Measurements from ENCODE around the gene ZNF19. TPM values are rescaled to one million over a fixed set of nuclear protein-coding genes. Genes with fewer than 3 reads are reported as not detected.
A peak's percentile ranks its signal among the peaks of the same experiment; 100 is the strongest.

ZNF19 gene
- total and polyA plus RNA-seq, 9 of the 15 experiments (the other 6 are each of a cell fraction or from before 2014, with no cell fraction given), result 1.2 to 2.8 (median 1.8) TPM

DNA sequence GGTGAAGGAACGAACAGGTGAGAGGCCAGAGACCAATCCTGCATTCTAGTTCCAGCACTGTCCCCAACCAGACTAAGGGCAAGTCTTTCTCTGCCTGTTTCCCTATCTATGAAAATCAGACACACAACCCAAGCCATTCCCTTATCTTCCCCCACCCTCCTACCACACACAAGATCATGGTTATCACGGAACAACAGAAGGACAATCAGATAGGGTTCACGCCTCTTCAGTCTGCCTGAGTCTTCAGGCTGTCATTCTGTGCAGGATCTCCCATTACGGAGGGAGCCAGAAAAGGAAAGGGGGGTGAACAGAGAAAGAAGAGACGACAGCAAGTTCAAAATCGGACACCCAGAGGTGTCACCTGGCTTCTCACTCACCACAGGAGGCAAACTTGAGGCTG lies 58.4 kb downstream of the ZNF19 start (continued):
- TF ChIP-seq, protein P1, sequence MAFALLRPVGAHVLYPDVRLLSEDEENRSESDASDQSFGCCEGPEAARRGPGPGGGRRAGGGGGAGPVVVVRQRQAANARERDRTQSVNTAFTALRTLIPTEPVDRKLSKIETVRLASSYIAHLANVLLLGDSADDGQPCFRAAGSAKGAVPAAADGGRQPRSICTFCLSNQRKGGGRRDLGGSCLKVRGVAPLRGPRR (CRISPR knock-in tag; IDR thresholded peaks at IDR 0.05), result no peak
- TF ChIP-seq GABPB2 (CRISPR knock-in tag; conservative IDR thresholded peaks at IDR 0.05), result no peak
- TF ChIP-seq CHD1 (IDR thresholded peaks at IDR 0.05; ENCODE audit: low read length), result no peak
- TF ChIP-seq CCNT2 (IDR thresholded peaks at IDR 0.05; ENCODE audit: borderline replicate concordance, extremely low read depth, insufficient read length, low read depth, low read length), result peak; percentile 94
- TF ChIP-seq, protein P2, sequence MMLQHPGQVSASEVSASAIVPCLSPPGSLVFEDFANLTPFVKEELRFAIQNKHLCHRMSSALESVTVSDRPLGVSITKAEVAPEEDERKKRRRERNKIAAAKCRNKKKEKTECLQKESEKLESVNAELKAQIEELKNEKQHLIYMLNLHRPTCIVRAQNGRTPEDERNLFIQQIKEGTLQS (IDR thresholded peaks at IDR 0.05), result no peak
- TF ChIP-seq, protein P2 (CRISPR knock-in tag; conservative IDR thresholded peaks at IDR 0.05), result no peak
- TF ChIP-seq, protein P3, sequence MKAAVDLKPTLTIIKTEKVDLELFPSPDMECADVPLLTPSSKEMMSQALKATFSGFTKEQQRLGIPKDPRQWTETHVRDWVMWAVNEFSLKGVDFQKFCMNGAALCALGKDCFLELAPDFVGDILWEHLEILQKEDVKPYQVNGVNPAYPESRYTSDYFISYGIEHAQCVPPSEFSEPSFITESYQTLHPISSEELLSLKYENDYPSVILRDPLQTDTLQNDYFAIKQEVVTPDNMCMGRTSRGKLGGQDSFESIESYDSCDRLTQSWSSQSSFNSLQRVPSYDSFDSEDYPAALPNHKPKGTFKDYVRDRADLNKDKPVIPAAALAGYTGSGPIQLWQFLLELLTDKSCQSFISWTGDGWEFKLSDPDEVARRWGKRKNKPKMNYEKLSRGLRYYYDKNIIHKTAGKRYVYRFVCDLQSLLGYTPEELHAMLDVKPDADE (conservative IDR thresholded peaks at IDR 0.05; ENCODE audit: control insufficient read depth, low read depth, low read length), result no peak
- TF ChIP-seq CBX2 (IDR thresholded peaks at IDR 0.05; ENCODE audit: insufficient read depth, low read length, poor library complexity, severe bottlenecking), result no peak
- TF ChIP-seq, protein P4, sequence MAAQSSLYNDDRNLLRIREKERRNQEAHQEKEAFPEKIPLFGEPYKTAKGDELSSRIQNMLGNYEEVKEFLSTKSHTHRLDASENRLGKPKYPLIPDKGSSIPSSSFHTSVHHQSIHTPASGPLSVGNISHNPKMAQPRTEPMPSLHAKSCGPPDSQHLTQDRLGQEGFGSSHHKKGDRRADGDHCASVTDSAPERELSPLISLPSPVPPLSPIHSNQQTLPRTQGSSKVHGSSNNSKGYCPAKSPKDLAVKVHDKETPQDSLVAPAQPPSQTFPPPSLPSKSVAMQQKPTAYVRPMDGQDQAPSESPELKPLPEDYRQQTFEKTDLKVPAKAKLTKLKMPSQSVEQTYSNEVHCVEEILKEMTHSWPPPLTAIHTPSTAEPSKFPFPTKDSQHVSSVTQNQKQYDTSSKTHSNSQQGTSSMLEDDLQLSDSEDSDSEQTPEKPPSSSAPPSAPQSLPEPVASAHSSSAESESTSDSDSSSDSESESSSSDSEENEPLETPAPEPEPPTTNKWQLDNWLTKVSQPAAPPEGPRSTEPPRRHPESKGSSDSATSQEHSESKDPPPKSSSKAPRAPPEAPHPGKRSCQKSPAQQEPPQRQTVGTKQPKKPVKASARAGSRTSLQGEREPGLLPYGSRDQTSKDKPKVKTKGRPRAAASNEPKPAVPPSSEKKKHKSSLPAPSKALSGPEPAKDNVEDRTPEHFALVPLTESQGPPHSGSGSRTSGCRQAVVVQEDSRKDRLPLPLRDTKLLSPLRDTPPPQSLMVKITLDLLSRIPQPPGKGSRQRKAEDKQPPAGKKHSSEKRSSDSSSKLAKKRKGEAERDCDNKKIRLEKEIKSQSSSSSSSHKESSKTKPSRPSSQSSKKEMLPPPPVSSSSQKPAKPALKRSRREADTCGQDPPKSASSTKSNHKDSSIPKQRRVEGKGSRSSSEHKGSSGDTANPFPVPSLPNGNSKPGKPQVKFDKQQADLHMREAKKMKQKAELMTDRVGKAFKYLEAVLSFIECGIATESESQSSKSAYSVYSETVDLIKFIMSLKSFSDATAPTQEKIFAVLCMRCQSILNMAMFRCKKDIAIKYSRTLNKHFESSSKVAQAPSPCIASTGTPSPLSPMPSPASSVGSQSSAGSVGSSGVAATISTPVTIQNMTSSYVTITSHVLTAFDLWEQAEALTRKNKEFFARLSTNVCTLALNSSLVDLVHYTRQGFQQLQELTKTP (IDR thresholded peaks at IDR 0.05; ENCODE audit: low read depth in 1 of 2, partially characterized antibody in 2 of 2), result peak in 1 of 2 experiments; percentile 64
- TF ChIP-seq, protein P5, sequence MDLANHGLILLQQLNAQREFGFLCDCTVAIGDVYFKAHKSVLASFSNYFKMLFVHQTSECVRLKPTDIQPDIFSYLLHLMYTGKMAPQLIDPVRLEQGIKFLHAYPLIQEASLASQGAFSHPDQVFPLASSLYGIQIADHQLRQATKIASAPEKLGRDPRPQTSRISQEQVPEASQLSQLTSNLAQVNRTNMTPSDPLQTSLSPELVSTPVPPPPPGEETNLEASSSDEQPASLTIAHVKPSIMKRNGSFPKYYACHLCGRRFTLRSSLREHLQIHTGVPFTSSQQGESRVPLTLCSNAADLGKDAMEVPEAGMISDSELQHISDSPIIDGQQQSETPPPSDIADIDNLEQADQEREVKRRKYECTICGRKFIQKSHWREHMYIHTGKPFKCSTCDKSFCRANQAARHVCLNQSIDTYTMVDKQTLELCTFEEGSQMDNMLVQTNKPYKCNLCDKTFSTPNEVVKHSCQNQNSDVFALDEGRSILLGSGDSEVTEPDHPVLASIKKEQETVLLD (IDR thresholded peaks at IDR 0.05), result no peak
- no peak for TF ChIP-seq RHOXF2B (CRISPR knock-in tag; conservative IDR thresholded peaks at IDR 0.05)
- TF ChIP-seq ZNF239 (CRISPR knock-in tag; IDR thresholded peaks at IDR 0.05), result peak; percentile 10; the same call in 1 of the 2 replicates
- TF ChIP-seq, protein P6, sequence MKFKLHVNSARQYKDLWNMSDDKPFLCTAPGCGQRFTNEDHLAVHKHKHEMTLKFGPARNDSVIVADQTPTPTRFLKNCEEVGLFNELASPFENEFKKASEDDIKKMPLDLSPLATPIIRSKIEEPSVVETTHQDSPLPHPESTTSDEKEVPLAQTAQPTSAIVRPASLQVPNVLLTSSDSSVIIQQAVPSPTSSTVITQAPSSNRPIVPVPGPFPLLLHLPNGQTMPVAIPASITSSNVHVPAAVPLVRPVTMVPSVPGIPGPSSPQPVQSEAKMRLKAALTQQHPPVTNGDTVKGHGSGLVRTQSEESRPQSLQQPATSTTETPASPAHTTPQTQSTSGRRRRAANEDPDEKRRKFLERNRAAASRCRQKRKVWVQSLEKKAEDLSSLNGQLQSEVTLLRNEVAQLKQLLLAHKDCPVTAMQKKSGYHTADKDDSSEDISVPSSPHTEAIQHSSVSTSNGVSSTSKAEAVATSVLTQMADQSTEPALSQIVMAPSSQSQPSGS (CRISPR knock-in tag; IDR thresholded peaks at IDR 0.05), result no peak
- TF ChIP-seq, protein P7, sequence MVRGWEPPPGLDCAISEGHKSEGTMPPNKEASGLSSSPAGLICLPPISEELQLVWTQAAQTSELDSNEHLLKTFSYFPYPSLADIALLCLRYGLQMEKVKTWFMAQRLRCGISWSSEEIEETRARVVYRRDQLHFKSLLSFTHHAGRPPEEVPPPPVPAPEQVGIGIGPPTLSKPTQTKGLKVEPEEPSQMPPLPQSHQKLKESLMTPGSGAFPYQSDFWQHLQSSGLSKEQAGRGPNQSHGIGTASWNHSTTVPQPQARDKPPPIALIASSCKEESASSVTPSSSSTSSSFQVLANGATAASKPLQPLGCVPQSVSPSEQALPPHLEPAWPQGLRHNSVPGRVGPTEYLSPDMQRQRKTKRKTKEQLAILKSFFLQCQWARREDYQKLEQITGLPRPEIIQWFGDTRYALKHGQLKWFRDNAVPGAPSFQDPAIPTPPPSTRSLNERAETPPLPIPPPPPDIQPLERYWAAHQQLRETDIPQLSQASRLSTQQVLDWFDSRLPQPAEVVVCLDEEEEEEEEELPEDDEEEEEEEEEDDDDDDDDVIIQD (CRISPR knock-in tag; IDR thresholded peaks at IDR 0.05), result no peak
